ENCODE results near the gene SLC2A5. TPM values are rescaled to one million over a fixed set of nuclear protein-coding genes. Genes with fewer than 3 reads are reported as not detected.

The SLC2A5 gene
- polyA plus RNA-seq, 1 experiment = 0.21 TPM

DNA sequence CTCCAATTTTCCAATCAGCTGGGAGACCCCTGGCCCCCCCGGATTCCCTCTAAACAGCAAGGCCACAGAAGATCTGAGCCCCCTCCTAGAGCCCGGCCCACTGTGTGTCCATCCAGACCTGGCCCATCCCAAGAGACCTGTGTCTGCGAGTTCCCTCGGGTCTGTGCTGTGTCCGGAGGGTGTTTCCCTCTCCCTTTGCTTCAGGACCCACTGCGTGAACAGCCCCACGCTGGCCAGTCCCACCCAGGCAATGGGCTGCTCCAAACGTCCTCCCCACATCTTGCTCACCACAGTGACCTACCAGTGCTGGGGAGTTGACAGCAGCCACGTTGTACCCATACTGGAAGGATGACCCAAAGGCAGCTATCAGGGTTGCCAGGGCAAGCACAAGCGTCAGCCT is 11.6 kb downstream of the SLC2A5 start:
- CTCF ChIA-PET = no interaction called here
- DNase-seq (ENCODE audit: low read depth, low spot score) = no peak

DNA sequence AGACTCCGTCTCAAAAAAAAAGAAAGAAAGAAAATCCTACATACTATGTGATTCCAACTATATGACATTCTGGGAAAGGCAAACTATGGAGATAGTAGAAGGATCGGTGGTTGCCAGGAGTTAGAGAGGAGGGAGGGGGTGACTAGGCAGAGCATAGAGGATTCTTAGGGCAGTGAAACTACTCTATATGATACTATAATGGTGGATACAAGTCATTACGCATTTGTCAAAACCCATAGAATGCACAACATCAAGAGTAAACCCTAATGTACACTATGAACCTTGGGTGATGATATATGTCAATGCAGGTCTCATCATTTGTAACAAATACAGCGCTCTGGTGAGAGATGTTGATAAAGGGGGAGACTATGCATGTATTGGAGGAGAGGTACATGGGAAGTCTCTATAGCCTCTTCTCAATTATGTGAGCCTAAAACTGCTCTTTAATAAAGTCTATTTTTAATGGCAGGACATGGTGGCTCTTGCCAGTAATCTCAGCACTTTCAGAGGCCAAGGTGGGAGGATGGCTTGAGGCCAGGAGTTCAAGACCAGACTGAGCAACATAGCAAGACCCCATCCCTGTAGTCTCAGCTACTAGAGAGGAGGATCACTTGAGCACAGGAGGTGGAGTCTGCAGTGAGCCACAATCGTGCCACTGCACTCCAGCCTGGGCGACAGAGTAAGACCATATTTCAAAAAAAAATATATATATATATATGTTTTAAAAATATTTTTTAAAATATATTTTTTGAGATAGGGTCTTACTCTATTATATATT is 17.0 kb downstream of the SLC2A5 start:
- no peak for DNase-seq (ENCODE audit: low read depth, low spot score)
- no peaks in the 10 kb centered on the region for H3K9me3 ChIP-seq (ENCODE audit: control insufficient read depth, insufficient read depth, low read length)
- CTCF ChIA-PET = no interaction called here
- TF ChIP-seq CTCF (IDR thresholded peaks at IDR 0.05; ENCODE audit: low read depth, low read length) = no peak
- POLR2A ChIA-PET = no interaction called here
- H3K4me3 ChIP-seq (ENCODE audit: low read depth, low read length) = no peak overlapping the region
- peaks cover 10% of the 10 kb centered on the region for H3K27me3 ChIP-seq (ENCODE audit: control insufficient read depth, insufficient read depth, low read length)
- no peak overlapping the region for H3K27ac ChIP-seq (ENCODE audit: low read depth, low read length)

More for the DNA sequence above, 11.6 kb downstream of the SLC2A5 start:
- Histone ChIP-seq H3K4me3 (ENCODE audit: low read depth, low read length) (no peak overlapping the region), H3K27ac (ENCODE audit: low read depth, low read length) (no peak overlapping the region), H3K27me3 (ENCODE audit: control insufficient read depth, insufficient read depth, low read length) (peaks cover 3% of the 10 kb centered on the region), H3K9me3 (ENCODE audit: control insufficient read depth, insufficient read depth, low read length) (no peaks in the 10 kb centered on the region)
- POLR2A ChIA-PET = interaction anchor here (0.9 kb wide), 1 partner anchor 9 kb away, joined by 3 read pairs; no protein-coding TSS in a partner anchor
- no peak for TF ChIP-seq CTCF (IDR thresholded peaks at IDR 0.05; ENCODE audit: low read depth, low read length)

GRCh38 chr1:9051379-9051778 is 18.1 kb downstream of the SLC2A5 start:
- Histone ChIP-seq H3K27me3 (ENCODE audit: control insufficient read depth, insufficient read depth, low read length) (peaks cover 17% of the 10 kb centered on the region), H3K27ac (ENCODE audit: low read depth, low read length) (no peak overlapping the region), H3K9me3 (ENCODE audit: control insufficient read depth, insufficient read depth, low read length) (no peaks in the 10 kb centered on the region), H3K4me3 (ENCODE audit: low read depth, low read length) (no peak overlapping the region)
- no peak for DNase-seq (ENCODE audit: low read depth, low spot score)
- ChIA-PET CTCF (interaction anchor here (0.8 kb wide), 1 partner anchor 158 kb away, joined by 4 read pairs; no protein-coding TSS in a partner anchor), POLR2A (no interaction called here)
- TF ChIP-seq CTCF (IDR thresholded peaks at IDR 0.05; ENCODE audit: low read depth, low read length) = no peak

GRCh38 chr1:9050803-9051202 is 18.6 kb downstream of the SLC2A5 start:
- peaks cover 23% of the 10 kb centered on the region for H3K27me3 ChIP-seq (ENCODE audit: control insufficient read depth, insufficient read depth, low read length)
- no peak for DNase-seq (ENCODE audit: low read depth, low spot score)
- H3K4me3 ChIP-seq (ENCODE audit: low read depth, low read length) = no peak overlapping the region
- ChIA-PET CTCF (interaction anchor here (0.6 to 0.8 kb wide), 2 partner anchors 91 to 159 kb away, joined by 3 to 4 read pairs; no protein-coding TSS in a partner anchor), POLR2A (no interaction called here)
- TF ChIP-seq CTCF (IDR thresholded peaks at IDR 0.05; ENCODE audit: low read depth, low read length) = no peak
- no peaks in the 10 kb centered on the region for H3K9me3 ChIP-seq (ENCODE audit: control insufficient read depth, insufficient read depth, low read length)
- no peak overlapping the region for H3K27ac ChIP-seq (ENCODE audit: low read depth, low read length)

GRCh38 chr1:9048551-9048950 is 20.9 kb downstream of the SLC2A5 start:
- POLR2A ChIA-PET = interaction anchor here (1.0 kb wide), 1 partner anchor 11 kb away, joined by 3 read pairs; no protein-coding TSS in a partner anchor
- no peak for DNase-seq (ENCODE audit: low read depth, low spot score)
- no peak overlapping the region for H3K27ac ChIP-seq (ENCODE audit: low read depth, low read length)
- no peaks in the 10 kb centered on the region for H3K9me3 ChIP-seq (ENCODE audit: control insufficient read depth, insufficient read depth, low read length)
- CTCF ChIA-PET = interaction anchor here (0.6 to 1.1 kb wide), 3 partner anchors 10 to 86 kb away, joined by 3 to 6 read pairs (median 4); no protein-coding TSS in a partner anchor
- H3K4me3 ChIP-seq (ENCODE audit: low read depth, low read length) = no peak overlapping the region
- no peak for TF ChIP-seq CTCF (IDR thresholded peaks at IDR 0.05; ENCODE audit: low read depth, low read length)
- peaks cover 22% of the 10 kb centered on the region for H3K27me3 ChIP-seq (ENCODE audit: control insufficient read depth, insufficient read depth, low read length)
